Rectal smooth muscle tissue (tissue), 1 donor: ENCODE data around the gene CNTN4.

Experiments
- H3K27ac ChIP-seq: one replicate; pipeline ENCODE4 v1.7.0; 2013; ENCODE audit warnings: low read depth, low read length, inconsistent platforms
- H3K27me3 ChIP-seq: one replicate; pipeline ENCODE4 v1.7.0; 2013; ENCODE audit warnings: low read length; ENCODE audit not compliant: control insufficient read depth, insufficient read depth
- H3K36me3 ChIP-seq: one replicate; pipeline ENCODE4 v1.7.0; 2013; ENCODE audit warnings: low read length; ENCODE audit not compliant: control insufficient read depth, insufficient read depth
- H3K4me1 ChIP-seq: one replicate; pipeline ENCODE4 v1.7.0; 2013; ENCODE audit warnings: low read length; ENCODE audit not compliant: control insufficient read depth, insufficient read depth
- H3K4me3 ChIP-seq: one replicate; pipeline ENCODE4 v1.7.0; 2013; ENCODE audit warnings: low read length
- H3K9ac ChIP-seq: one replicate; pipeline ENCODE4 v1.7.0; 2013; ENCODE audit warnings: low read length

CNTN4 gene

GRCh38 chr3:3068358-3068881, 969.8 kb downstream of the CNTN4 start:
- Histone ChIP-seq H3K9ac (no peak overlapping the region), H3K27me3 (no peaks in the 10 kb centered on the region), H3K4me3 (no peak overlapping the region), H3K4me1 (no peaks in the 10 kb centered on the region), H3K27ac (no peak overlapping the region), H3K36me3 (no peaks in the 10 kb centered on the region)

GRCh38 chr3:3069723-3070122, 971.1 kb downstream of the CNTN4 start:
- H3K4me3 ChIP-seq: no peak overlapping the region
- H3K9ac ChIP-seq: no peak overlapping the region
- H3K27me3 ChIP-seq: no peaks in the 10 kb centered on the region
- H3K36me3 ChIP-seq: no peaks in the 10 kb centered on the region
- no peak overlapping the region for H3K27ac ChIP-seq
- no peaks in the 10 kb centered on the region for H3K4me1 ChIP-seq

- no peak overlapping the region for H3K27ac ChIP-seq
- H3K27me3 ChIP-seq: no peaks in the 10 kb centered on the region
- H3K4me1 ChIP-seq: no peaks in the 10 kb centered on the region
- H3K4me3 ChIP-seq: no peak overlapping the region
- no peak overlapping the region for H3K9ac ChIP-seq
- no peaks in the 10 kb centered on the region for H3K36me3 ChIP-seq
Observed at GRCh38 chr3:3071136-3071535, 972.5 kb downstream of the CNTN4 start.

- Histone ChIP-seq H3K4me3 (no peak overlapping the region), H3K4me1 (no peaks in the 10 kb centered on the region), H3K27ac (no peak overlapping the region), H3K36me3 (no peaks in the 10 kb centered on the region), H3K9ac (no peak overlapping the region), H3K27me3 (no peaks in the 10 kb centered on the region)
Observed at GRCh38 chr3:3074551-3075257, 976.0 kb downstream of the CNTN4 start.

- H3K4me1 ChIP-seq: no peaks in the 10 kb centered on the region
- H3K27ac ChIP-seq: no peak overlapping the region
- no peak overlapping the region for H3K4me3 ChIP-seq
- no peak overlapping the region for H3K9ac ChIP-seq
- no peaks in the 10 kb centered on the region for H3K36me3 ChIP-seq
- H3K27me3 ChIP-seq: no peaks in the 10 kb centered on the region
Observed at GRCh38 chr3:3080309-3080708, 981.6 kb downstream of the CNTN4 start.

GRCh38 chr3:3081381-3082233, 982.9 kb downstream of the CNTN4 start:
- Histone ChIP-seq H3K27ac (no peak overlapping the region), H3K4me1 (no peaks in the 10 kb centered on the region), H3K36me3 (no peaks in the 10 kb centered on the region), H3K9ac (no peak overlapping the region), H3K4me3 (no peak overlapping the region), H3K27me3 (no peaks in the 10 kb centered on the region)

- H3K4me3 ChIP-seq: no peak overlapping the region
- no peaks in the 10 kb centered on the region for H3K27me3 ChIP-seq
- no peaks in the 10 kb centered on the region for H3K4me1 ChIP-seq
- H3K36me3 ChIP-seq: no peaks in the 10 kb centered on the region
- no peak overlapping the region for H3K9ac ChIP-seq
- no peak overlapping the region for H3K27ac ChIP-seq
Observed at GRCh38 chr3:3082234-3082924, 983.7 kb downstream of the CNTN4 start.

GRCh38 chr3:3084890-3085289, 986.2 kb downstream of the CNTN4 start:
- Histone ChIP-seq H3K36me3 (no peaks in the 10 kb centered on the region), H3K27ac (no peak overlapping the region), H3K9ac (no peak overlapping the region), H3K27me3 (no peaks in the 10 kb centered on the region), H3K4me1 (no peaks in the 10 kb centered on the region), H3K4me3 (no peak overlapping the region)

GRCh38 chr3:3085782-3086181, 987.1 kb downstream of the CNTN4 start:
- H3K4me1 ChIP-seq: no peaks in the 10 kb centered on the region
- no peaks in the 10 kb centered on the region for H3K36me3 ChIP-seq
- no peak overlapping the region for H3K4me3 ChIP-seq
- H3K27me3 ChIP-seq: no peaks in the 10 kb centered on the region
- no peak overlapping the region for H3K27ac ChIP-seq
- no peak overlapping the region for H3K9ac ChIP-seq

GRCh38 chr3:3086239-3086638, 987.6 kb downstream of the CNTN4 start:
- Histone ChIP-seq H3K4me3 (no peak overlapping the region), H3K4me1 (no peaks in the 10 kb centered on the region), H3K36me3 (no peaks in the 10 kb centered on the region), H3K27me3 (no peaks in the 10 kb centered on the region), H3K9ac (no peak overlapping the region), H3K27ac (no peak overlapping the region)

- Histone ChIP-seq H3K36me3 (no peaks in the 10 kb centered on the region), H3K27me3 (no peaks in the 10 kb centered on the region), H3K27ac (no peak overlapping the region), H3K4me1 (no peaks in the 10 kb centered on the region), H3K9ac (no peak overlapping the region), H3K4me3 (no peak overlapping the region)
Observed at GRCh38 chr3:3087279-3087678, 988.6 kb downstream of the CNTN4 start.

- Histone ChIP-seq H3K4me1 (no peaks in the 10 kb centered on the region), H3K4me3 (no peak overlapping the region), H3K27me3 (no peaks in the 10 kb centered on the region), H3K27ac (no peak overlapping the region), H3K9ac (no peak overlapping the region), H3K36me3 (no peaks in the 10 kb centered on the region)
Observed at GRCh38 chr3:3087716-3088465, 989.2 kb downstream of the CNTN4 start.
